Gastroesophageal sphincter (tissue), 4 donors: ENCODE results near the gene B4GALNT3. TPM values are rescaled to one million over a fixed set of nuclear protein-coding genes. Genes with fewer than 3 reads are reported as not detected.

Experiments
- ATAC-seq: fragments of 150-250 bp; one replicate; pipeline ENCODE4 v1.9.1; 2016; ENCODE audit warnings: mild to moderate bottlenecking, moderate library complexity
- H3K27ac ChIP-seq, 4 donors: fragments of 200-600 bp; sonication (generic) in 3 of 4; 1 replicate in 3 of 4; 2 replicates in 1 of 4; pipeline ENCODE4 v1.5.1; 2016 to 2019
- H3K27me3 ChIP-seq: fragments of 200-600 bp; sonication (generic); one replicate; pipeline ENCODE4 v1.5.1; 2019
- H3K36me3 ChIP-seq, 2 donors: fragments of 200-600 bp; sonication (generic); one replicate each; pipeline ENCODE4 v1.5.1; 2019; ENCODE audit warnings: control low read depth in 1 of 2
- H3K4me1 ChIP-seq, 3 donors: fragments of 200-600 bp; sonication (generic); 1 replicate in 2 of 3; 2 replicates in 1 of 3; pipeline ENCODE4 v1.5.1; 2016 to 2019; ENCODE audit warnings: control low read depth in 2 of 3
- H3K4me3 ChIP-seq, 2 donors: fragments of 200-600 bp; sonication (generic); one replicate each; pipeline ENCODE4 v1.5.1; 2019; ENCODE audit warnings: mild to moderate bottlenecking in 1 of 2, moderate library complexity in 1 of 2
- H3K9me3 ChIP-seq, 3 donors: fragments of 200-600 bp; sonication (generic); one replicate each; pipeline ENCODE4 v1.5.1; 2017 to 2019; ENCODE audit warnings: control low read depth in 2 of 3
- CTCF ChIP-seq, 4 experiments: fragments of 200-600 bp in 2 of 4; fragments of 450-650 bp in 2 of 4; sonication (generic) in 1 of 4; IDR thresholded peaks; one replicate each; pipeline ENCODE4 v1.5.1; 2017 to 2019; ENCODE audit warnings: antibody characterized with exemption in 4 of 4, mild to moderate bottlenecking in 2 of 4, moderate library complexity in 2 of 4
- EP300 ChIP-seq: sonication (generic); formaldehyde crosslinking; IDR thresholded peaks from one replicate; pipeline ENCODE4 v1.6.1; 2017; ENCODE audit warnings: antibody characterized with exemption, mild to moderate bottlenecking
- POLR2A ChIP-seq, 2 donors: fragments of 450-650 bp; IDR thresholded peaks; one replicate each; pipeline ENCODE4 v1.6.1; 2017; ENCODE audit warnings: antibody characterized with exemption in 2 of 2, mild to moderate bottlenecking in 2 of 2, moderate library complexity in 1 of 2
- POLR2AphosphoS5 ChIP-seq: sonication (generic); formaldehyde crosslinking; IDR thresholded peaks from one replicate; pipeline ENCODE4 v1.6.1; 2017; ENCODE audit warnings: antibody characterized with exemption
- WGBS, 2 donors: methylation state at CpG; one replicate each; pipeline ENCODE4 v1.1.5; 2018; ENCODE audit warnings: low coverage in 1 of 2; 5-methylcytosine and 5-hydroxymethylcytosine counted together
- total RNA-seq, 4 donors: library from RNA; depleted of rRNA; stranded (reverse); fragments of >200 nt; gene quantifications; one replicate each; pipeline ENCODE4 v1.1.0, GENCODE V29; 2016

B4GALNT3 gene
- total RNA-seq, 4 donors from 2014 or later, result 0.54 to 1.6 (median 1.4) TPM; not detected in 1

GRCh38 chr12:593396-594270 is 133.9 kb downstream of the B4GALNT3 start:
- 73 to 80% methylated on average over 4 to 5 of the region's 7 CpGs for WGBS, 2 donors
- Histone ChIP-seq H3K27me3 (no peaks in the 10 kb centered on the region), H3K27ac (no peak overlapping the region), H3K4me3 (no peak overlapping the region), H3K36me3 (no peaks in the 10 kb centered on the region), H3K9me3 (no peaks in the 10 kb centered on the region), H3K4me1 (peaks cover 0 to 5% (median 0%) of the 10 kb centered on the region in 3 donors)
- no peak for ATAC-seq
- TF ChIP-seq POLR2A (IDR thresholded peaks at IDR 0.05) (no peak), CTCF (IDR thresholded peaks at IDR 0.05) (no peak), POLR2AphosphoS5 (no peak), EP300 (no peak)

DNA sequence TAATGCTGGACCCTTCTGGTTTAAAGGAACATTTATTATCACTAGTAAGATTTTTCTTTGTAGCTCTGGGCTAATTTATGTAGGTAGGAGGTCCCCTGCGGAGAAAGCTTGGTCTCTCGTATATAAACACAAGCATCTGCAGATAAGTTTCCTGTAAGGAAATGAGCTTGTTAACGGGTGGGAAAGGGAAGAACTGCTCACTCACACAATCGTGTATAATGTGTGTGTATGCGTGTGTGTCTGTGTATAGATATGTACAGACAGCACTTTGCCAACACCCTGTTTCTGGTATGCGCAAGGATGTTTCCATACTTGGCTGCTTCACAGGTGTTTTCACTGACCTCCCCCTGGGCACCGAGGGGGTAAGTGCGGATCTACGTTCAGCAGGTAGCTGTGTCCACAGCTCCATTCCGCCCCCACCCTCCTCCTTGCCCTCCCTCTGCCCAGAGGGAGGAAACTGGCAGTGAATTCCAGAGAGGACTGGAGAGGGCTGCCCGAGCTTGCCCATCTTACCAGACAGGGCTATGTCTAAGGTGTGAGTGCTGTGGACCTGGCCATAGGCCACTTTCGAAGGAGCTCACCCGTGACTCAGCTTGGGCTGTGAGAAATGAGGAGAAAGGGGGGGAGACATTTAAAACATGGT is 138.3 kb downstream of the B4GALNT3 start:
- Histone ChIP-seq H3K27ac (no peak overlapping the region), H3K4me3 (no peak overlapping the region), H3K9me3 (no peaks in the 10 kb centered on the region), H3K36me3 (no peaks in the 10 kb centered on the region), H3K4me1 (peaks cover 0 to 5% (median 0%) of the 10 kb centered on the region in 3 donors), H3K27me3 (no peaks in the 10 kb centered on the region)
- no peak for ATAC-seq
- TF ChIP-seq EP300, result no peak
- 51 to 57% methylated on average over 8 of the region's 13 CpGs for WGBS, 2 donors

- no peak overlapping the region for H3K27ac ChIP-seq
- H3K27me3 ChIP-seq, result no peaks in the 10 kb centered on the region
- no peaks in the 10 kb centered on the region for H3K36me3 ChIP-seq
- TF ChIP-seq EP300 (no peak), CTCF (IDR thresholded peaks at IDR 0.05) (no peak), POLR2AphosphoS5 (no peak), POLR2A (IDR thresholded peaks at IDR 0.05) (no peak)
- H3K4me1 ChIP-seq, result peaks cover 0 to 5% (median 0%) of the 10 kb centered on the region in 3 donors
- H3K4me3 ChIP-seq, result no peak overlapping the region
- H3K9me3 ChIP-seq, result no peaks in the 10 kb centered on the region
- no peak for ATAC-seq
- WGBS, 2 donors, result no CpG with 5 or more reads among the region's 13 CpGs
Observed at GRCh38 chr12:599756-600155, 140.0 kb downstream of the B4GALNT3 start.

DNA sequence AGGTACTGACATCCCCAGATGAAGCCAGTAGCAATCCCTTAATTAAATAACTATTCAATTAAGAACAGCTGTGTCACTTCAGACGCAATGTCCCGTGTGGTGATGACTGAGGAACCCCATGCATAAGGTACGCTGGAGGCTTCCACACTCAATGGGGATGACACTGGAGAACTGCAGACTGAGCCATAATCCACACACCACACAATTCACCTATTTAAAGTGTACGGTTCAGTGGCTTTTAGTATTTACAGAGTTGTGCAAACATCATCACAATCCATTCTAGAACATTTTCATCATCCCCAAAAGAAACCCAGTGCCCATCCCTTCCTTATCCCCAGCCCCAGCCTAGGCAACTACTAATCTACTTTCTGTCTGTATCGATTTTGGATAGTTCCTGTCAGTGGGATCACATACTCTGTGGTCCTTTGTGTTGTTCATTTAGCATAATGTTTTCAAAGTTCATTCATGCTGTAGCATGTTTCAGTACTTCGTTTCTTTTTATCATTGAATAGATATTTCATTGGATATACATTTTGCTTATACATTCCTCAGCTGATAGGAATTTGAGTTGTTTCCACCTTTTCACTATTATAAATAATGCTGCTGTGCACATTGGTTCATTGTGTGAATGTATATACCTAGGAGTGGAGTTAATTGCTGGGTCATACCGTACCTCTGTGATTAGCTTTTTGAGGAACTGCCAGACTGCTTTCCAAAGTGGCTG is 142.4 kb downstream of the B4GALNT3 start:
- H3K9me3 ChIP-seq, result no peaks in the 10 kb centered on the region
- peaks cover 0 to 5% (median 0%) of the 10 kb centered on the region in 3 donors for H3K4me1 ChIP-seq
- 69 to 77% methylated on average over 4 to 7 of the region's 7 CpGs for WGBS, 2 donors
- no peaks in the 10 kb centered on the region for H3K27me3 ChIP-seq
- H3K27ac ChIP-seq, result no peak overlapping the region
- ATAC-seq, result no peak
- TF ChIP-seq EP300 (no peak), POLR2A (IDR thresholded peaks at IDR 0.05) (no peak), POLR2AphosphoS5 (no peak), CTCF (IDR thresholded peaks at IDR 0.05) (no peak)
- H3K4me3 ChIP-seq, result no peak overlapping the region
- no peaks in the 10 kb centered on the region for H3K36me3 ChIP-seq

- no peak for ATAC-seq
- no peak overlapping the region for H3K4me3 ChIP-seq
- no peaks in the 10 kb centered on the region for H3K36me3 ChIP-seq
- H3K9me3 ChIP-seq, result no peaks in the 10 kb centered on the region
- TF ChIP-seq EP300, result no peak
- TF ChIP-seq CTCF (IDR thresholded peaks at IDR 0.05), result no peak
- TF ChIP-seq POLR2A (IDR thresholded peaks at IDR 0.05), result no peak
- TF ChIP-seq POLR2AphosphoS5, result no peak
- H3K27ac ChIP-seq, result no peak overlapping the region
- no peaks in the 10 kb centered on the region for H3K27me3 ChIP-seq
- peaks cover 0 to 5% (median 0%) of the 10 kb centered on the region in 3 donors for H3K4me1 ChIP-seq
Observed at GRCh38 chr12:602700-603068, 142.9 kb downstream of the B4GALNT3 start.
